ELR (cell line): ENCODE results near the gene BRICD5.

ENCODE experiments used
- DNase-seq: peaks from one replicate; pipeline ENCODE4 v3.0.0-alpha.2; 2015; ENCODE audit warnings: low read depth

The BRICD5 gene

GRCh38 chr16:2199095-2199494 lies 11.6 kb downstream of the BRICD5 start:
- DNase-seq = no peak

GRCh38 chr16:2198283-2198682 lies 12.4 kb downstream of the BRICD5 start:
- DNase-seq = no peak

GRCh38 chr16:2197765-2198164 lies 12.9 kb downstream of the BRICD5 start:
- DNase-seq = no peak

- no peak for DNase-seq
Measured at GRCh38 chr16:2196981-2197511, 13.6 kb downstream of the BRICD5 start.

- peak; percentile 28 for DNase-seq
Measured at GRCh38 chr16:2196162-2196980, 14.3 kb downstream of the BRICD5 start, which contains the start of gene CASKIN1. TSS of gene CASKIN1 (minus strand) at chr16:2196605. CDS start at chr16:2196432, 173 bp downstream.

GRCh38 chr16:2195322-2196161 lies 15.1 kb downstream of the BRICD5 start:
- no peak for DNase-seq

GRCh38 chr16:2194852-2195321 lies 15.8 kb downstream of the BRICD5 start:
- DNase-seq = peak; percentile 60

GRCh38 chr16:2194166-2194834 lies 16.4 kb downstream of the BRICD5 start:
- DNase-seq = peak; percentile 76

GRCh38 chr16:2191446-2191706 lies 19.3 kb downstream of the BRICD5 start:
- DNase-seq = no peak

GRCh38 chr16:2190659-2191445 lies 19.8 kb downstream of the BRICD5 start:
- no peak for DNase-seq

GRCh38 chr16:2190002-2190658 lies 20.5 kb downstream of the BRICD5 start:
- no peak for DNase-seq

GRCh38 chr16:2189252-2189893 lies 21.3 kb downstream of the BRICD5 start:
- no peak for DNase-seq

- DNase-seq = no peak
Measured at GRCh38 chr16:2188395-2188794, 22.3 kb downstream of the BRICD5 start.

GRCh38 chr16:2187212-2187611 lies 23.5 kb downstream of the BRICD5 start:
- no peak for DNase-seq

- DNase-seq = no peak
Measured at GRCh38 chr16:2186505-2186904, 24.2 kb downstream of the BRICD5 start.

GRCh38 chr16:2186064-2186463 lies 24.6 kb downstream of the BRICD5 start:
- no peak for DNase-seq

- DNase-seq = no peak
Measured at GRCh38 chr16:2184962-2185361, 25.7 kb downstream of the BRICD5 start.

- no peak for DNase-seq
Measured at GRCh38 chr16:2184346-2184745, 26.3 kb downstream of the BRICD5 start.

- DNase-seq = no peak
Measured at GRCh38 chr16:2183671-2184070, 27.0 kb downstream of the BRICD5 start.

GRCh38 chr16:2181952-2182351 lies 28.7 kb downstream of the BRICD5 start:
- DNase-seq = no peak
